HG03432 (cell line): ENCODE data around the gene LRIG2.
"Not testable (repeated sequence)": the region's sequence is repeated elsewhere in the genome, so short reads cannot be mapped to it uniquely, and the experiment has no call there.

Source experiments
- ATAC-seq: cut with Tn5 transposase; IDR thresholded peaks from one replicate; pipeline ENCODE4 v1.9.1; 2021; ENCODE audit warnings: mild to moderate bottlenecking, moderate library complexity; ENCODE audit not compliant: unreplicated experiment

LRIG2 gene

DNA sequence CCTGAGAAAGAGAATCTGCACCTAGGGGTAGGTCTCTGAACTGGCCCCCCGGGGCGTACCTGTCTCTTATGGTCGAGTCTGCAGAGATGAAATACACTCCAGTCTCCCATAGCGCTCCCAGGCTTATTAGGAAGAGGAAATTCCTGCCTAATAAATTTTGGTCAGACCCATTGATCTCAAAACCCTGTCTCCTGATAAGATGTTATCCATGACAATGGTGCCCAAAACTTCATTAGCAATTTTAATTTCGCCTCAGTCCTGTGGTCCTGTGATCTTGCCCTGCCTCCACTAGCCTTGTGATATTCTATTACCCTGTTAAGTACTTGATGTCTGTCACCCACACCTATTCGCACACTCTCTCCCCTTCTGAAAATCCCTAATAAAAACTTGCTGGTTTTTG lies 85.7 kb downstream of the LRIG2 start:
- ATAC-seq, result not testable (repeated sequence)

DNA sequence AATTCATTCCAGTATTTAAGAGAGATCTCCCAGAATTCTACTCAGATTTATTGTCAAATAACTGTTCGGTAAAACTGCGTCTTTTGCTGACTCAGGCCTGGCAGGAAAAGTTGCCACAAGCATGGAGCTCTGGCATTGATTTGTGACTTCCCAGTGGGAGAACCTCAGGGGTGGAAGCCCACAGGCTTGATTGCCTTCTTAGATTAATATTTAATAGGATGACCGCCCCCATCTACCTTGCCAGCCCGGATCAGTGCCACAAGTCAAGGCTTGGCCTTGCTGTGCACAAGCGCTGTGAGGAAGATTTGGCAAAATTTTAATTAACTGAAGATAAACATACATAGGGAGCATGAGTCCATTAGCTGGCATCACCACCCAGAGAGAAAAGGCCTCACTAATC lies 93.5 kb downstream of the LRIG2 start:
- no peak for ATAC-seq

DNA sequence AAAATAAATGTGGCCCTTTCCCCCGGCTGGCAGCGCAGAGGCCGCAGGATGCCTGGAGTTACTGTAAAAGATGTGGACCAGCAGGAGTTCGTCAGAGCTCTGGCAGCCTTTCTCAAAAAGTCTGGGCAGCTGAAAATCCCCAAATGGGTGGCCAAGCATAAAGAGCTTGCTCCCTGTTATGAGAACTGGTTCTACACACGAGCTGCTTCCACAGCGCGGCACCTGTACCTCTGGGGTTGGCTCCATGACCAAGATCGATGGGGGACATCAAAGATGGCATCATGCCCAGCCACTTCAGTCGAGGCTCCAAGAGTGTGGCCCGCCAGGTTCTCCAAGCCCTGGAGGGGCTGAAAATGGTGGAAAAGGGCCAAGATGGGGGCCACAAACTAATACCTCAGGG lies 95.9 kb downstream of the LRIG2 start:
- ATAC-seq, result no peak

DNA sequence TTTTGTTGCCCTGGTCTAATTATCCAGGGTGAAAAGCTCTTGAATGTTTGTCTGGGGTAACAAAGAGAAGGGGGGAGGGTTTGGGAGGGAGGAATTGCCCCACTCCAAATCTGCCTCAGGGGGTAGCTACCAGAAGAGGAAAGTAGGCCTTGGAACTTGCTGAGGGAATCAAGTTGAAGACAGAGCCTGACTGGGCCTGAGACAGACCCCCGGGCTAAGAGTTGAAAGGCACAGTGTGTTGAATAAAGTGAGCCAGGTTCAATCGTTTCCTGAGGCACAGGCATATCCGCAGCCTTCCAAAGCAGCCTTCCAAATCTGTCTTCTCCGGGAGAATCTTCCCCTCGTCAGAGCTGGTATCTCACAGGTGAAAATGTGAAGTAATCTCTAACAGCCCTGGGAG lies 96.6 kb downstream of the LRIG2 start:
- no peak for ATAC-seq

DNA sequence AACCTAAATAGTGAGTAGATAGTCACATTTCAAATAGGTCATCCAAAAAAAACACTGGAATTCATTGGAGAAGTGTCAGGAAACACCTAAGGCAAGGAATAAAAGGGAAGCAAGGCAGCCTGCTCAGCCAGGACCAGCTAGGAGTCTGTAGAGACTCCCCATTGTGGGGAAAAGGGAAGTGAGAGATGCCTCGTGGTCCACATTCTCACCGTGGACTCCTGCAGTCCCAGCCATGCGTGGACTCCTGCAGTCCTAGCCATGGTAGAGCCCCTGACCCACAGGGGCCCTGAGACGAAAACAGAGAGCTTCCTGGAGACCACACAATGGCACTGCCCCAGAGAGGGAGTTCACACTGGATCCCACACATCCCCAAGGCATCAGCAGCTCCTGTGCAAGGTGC lies 97.5 kb downstream of the LRIG2 start:
- ATAC-seq, result peak; percentile 86

DNA sequence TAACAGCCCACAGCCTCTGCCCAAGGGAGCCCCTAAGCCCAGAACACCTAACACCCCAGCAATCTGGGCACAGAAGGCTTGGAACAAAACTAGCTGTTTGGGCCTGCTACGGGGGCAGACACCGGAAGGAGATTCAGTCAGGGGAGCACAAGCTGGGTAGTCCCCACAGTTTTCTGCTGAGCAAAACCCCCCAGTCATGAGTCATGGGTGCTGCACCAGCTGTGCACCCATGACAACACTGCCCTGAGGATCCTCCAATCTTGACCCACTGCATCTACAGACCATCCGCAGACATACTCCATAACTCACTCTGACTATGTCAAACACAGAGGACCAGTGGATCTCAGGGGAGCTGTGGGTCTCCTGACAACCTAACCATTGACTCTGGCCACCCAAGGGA lies 105.1 kb downstream of the LRIG2 start:
- peak; percentile 95 for ATAC-seq

DNA sequence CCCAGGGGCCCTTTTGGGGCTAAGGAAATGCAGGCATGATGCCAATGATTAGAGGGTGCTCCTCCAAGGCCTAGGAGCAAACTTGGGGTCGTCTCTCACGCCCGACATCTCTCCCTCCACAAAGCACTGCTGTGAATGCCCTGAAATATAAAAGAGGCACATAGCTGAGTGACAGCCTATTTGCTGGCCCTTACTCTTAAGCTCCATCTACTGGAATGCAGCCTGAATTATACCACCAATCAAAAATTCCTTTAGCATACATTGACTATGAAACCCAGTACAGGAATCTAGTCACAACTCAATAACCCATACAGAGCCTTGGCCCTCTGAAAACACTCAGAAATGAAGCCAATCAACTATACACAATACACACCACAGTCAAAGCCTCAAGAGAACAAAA lies 105.5 kb downstream of the LRIG2 start:
- no peak for ATAC-seq
